HepG2 (cell line): ENCODE data around the gene U2AF1L4. TPM values are rescaled to one million over a fixed set of nuclear protein-coding genes. Genes with fewer than 3 reads are reported as not detected.
A peak's percentile ranks its signal among the peaks of the same experiment; 100 is the strongest.

Experiments used
- BCLAF1 ChIP-seq: fragments of 450-650 bp; IDR thresholded peaks from 2 replicates; pipeline ENCODE4 v1.6.1; 2017; ENCODE audit warnings: mild to moderate bottlenecking
- DBP ChIP-seq: sonication (generic); formaldehyde crosslinking; IDR thresholded peaks from 2 replicates; pipeline ENCODE4 v1.4.0; 2020; ENCODE audit warnings: missing genetic modification reagents; ENCODE audit errors: not compliant biosample characterization
- EP300 ChIP-seq, 3 experiments: sonication (generic) in 1 of 3; formaldehyde crosslinking in 1 of 3; IDR thresholded peaks; 2 replicates each; pipeline versions ENCODE4 v1.5.1 to v1.6.1; 2011 to 2020; ENCODE audit warnings: low read depth in 2 of 3, low read length in 2 of 3, borderline replicate concordance in 1 of 3, improper control_type of control experiment in 1 of 3, mild to moderate bottlenecking in 1 of 3, missing genetic modification reagents in 1 of 3, moderate library complexity in 1 of 3
- GATAD2A ChIP-seq: IDR thresholded peaks from 2 replicates; pipeline ENCODE4 v1.6.1; 2016
- HMGXB4 ChIP-seq, 2 experiments: sonication (generic) in 1 of 2; formaldehyde crosslinking in 1 of 2; IDR thresholded peaks; 2 replicates each; pipeline versions ENCODE4 v1.4.0 to v1.6.1; 2018 to 2020; ENCODE audit warnings: missing genetic modification reagents in 2 of 2, borderline replicate concordance in 1 of 2, low read depth in 1 of 2, mild to moderate bottlenecking in 1 of 2, missing biosample characterization in 1 of 2
- KLF16 ChIP-seq, 2 experiments: sonication (generic) in 1 of 2; formaldehyde crosslinking in 1 of 2; IDR thresholded peaks; 2 replicates each; pipeline versions ENCODE4 v1.6.1 to v1.8.0; 2016 to 2023; ENCODE audit warnings: missing genetic modification reagents in 2 of 2, missing compliant biosample characterization in 1 of 2
- KMT2B ChIP-seq: IDR thresholded peaks from 2 replicates; pipeline ENCODE4 v1.6.1; 2016; ENCODE audit warnings: missing genetic modification reagents, missing compliant biosample characterization
- NFATC3 ChIP-seq: sonication (generic); formaldehyde crosslinking; IDR thresholded peaks from 2 replicates; pipeline ENCODE4 v1.5.1; 2020; ENCODE audit warnings: mild to moderate bottlenecking, missing genetic modification reagents
- SUZ12 ChIP-seq: fragments of 150-350 bp; IDR thresholded peaks from 2 replicates; pipeline ENCODE4 v1.6.1; 2014; ENCODE audit warnings: low read depth, low read length
- SYNCRIP ChIP-seq: fragments of 200-400 bp; formaldehyde crosslinking; IDR thresholded peaks from 2 replicates; pipeline ENCODE4 v1.6.1; 2018; ENCODE audit warnings: mild to moderate bottlenecking, low read depth, low read length; ENCODE audit not compliant: insufficient read depth
- THAP7 ChIP-seq: sonication (generic); formaldehyde crosslinking; IDR thresholded peaks from 2 replicates; pipeline ENCODE4 v1.8.1; 2023; ENCODE audit warnings: mild to moderate bottlenecking, missing genetic modification reagents
- TMF1 ChIP-seq: sonication (generic); formaldehyde crosslinking; IDR thresholded peaks from 2 replicates; pipeline ENCODE4 v1.8.1; 2022; ENCODE audit warnings: low read depth, missing genetic modification reagents
- UBTF ChIP-seq: sonication (generic); formaldehyde crosslinking; IDR thresholded peaks from 2 replicates; pipeline ENCODE4 v1.4.0; 2020; ENCODE audit warnings: mild to moderate bottlenecking, missing genetic modification reagents
- ZFP82 ChIP-seq: sonication (generic); formaldehyde crosslinking; IDR thresholded peaks from 2 replicates; pipeline ENCODE4 v1.5.1; 2020; ENCODE audit warnings: mild to moderate bottlenecking, missing genetic modification reagents, borderline replicate concordance
- ZFP90 ChIP-seq: sonication (generic); formaldehyde crosslinking; IDR thresholded peaks from 2 replicates; pipeline ENCODE4 v1.8.0; 2022; ENCODE audit warnings: missing genetic modification reagents, mild to moderate bottlenecking, inconsistent platforms, borderline replicate concordance
- ZMYM4 ChIP-seq: sonication (generic); formaldehyde crosslinking; IDR thresholded peaks from 2 replicates; pipeline ENCODE4 v1.8.1; 2023; ENCODE audit warnings: mild to moderate bottlenecking, missing genetic modification reagents
- ZNF225 ChIP-seq: sonication (generic); formaldehyde crosslinking; IDR thresholded peaks from 2 replicates; pipeline ENCODE4 v1.4.0; 2020; ENCODE audit warnings: mild to moderate bottlenecking, missing genetic modification reagents
- ZNF253 ChIP-seq: sonication (generic); formaldehyde crosslinking; IDR thresholded peaks from 2 replicates; pipeline ENCODE4 v1.8.0; 2022; ENCODE audit warnings: mild to moderate bottlenecking, missing genetic modification reagents, borderline replicate concordance
- polyA plus RNA-seq, 8 experiments: library from polyadenylated mRNA; depleted of rRNA in 3 of 8; stranded (reverse) in 7 of 8; unstranded in 1 of 8; fragments of >200 nt; fragmentation: Illumina TruSeq in 4 of 8; extraction: Trizol in 4 of 8; gene quantifications; 2 replicates each; pipeline versions ENCODE4 v1.2.1 to v1.2.3, GENCODE V29; 2011 to 2016; ENCODE audit warnings: low read depth in 4 of 8, missing spikeins in 1 of 8, mixed read lengths in 1 of 8; ENCODE audit not compliant: insufficient read depth in 1 of 8
- total RNA-seq, 5 experiments: library from RNA; depleted of rRNA; stranded (reverse); fragments of >200 nt; fragmentation: Illumina TruSeq; extraction: Trizol; gene quantifications; 2 replicates each; pipeline ENCODE4 v1.2.3, GENCODE V29; 2016; ENCODE audit warnings: low read depth in 1 of 5

Gene U2AF1L4
- total and polyA plus RNA-seq, 2 of the 13 experiments (the other 11 are each of a cell fraction or from before 2014, with no cell fraction given) = 7.9 to 15.4 TPM

- TF ChIP-seq BCLAF1 = no peak
- 0 out of 2 replicates have a peak, but pooled peaks have one; percentile 21 for TF ChIP-seq TMF1 (CRISPR knock-in tag)
- TF ChIP-seq SYNCRIP = no peak
- no peak for TF ChIP-seq DBP (CRISPR knock-in tag)
- peak in 1 of 2 experiments; percentile 97; a peak in 2 of 4 replicates for TF ChIP-seq HMGXB4 (CRISPR knock-in tag; IDR thresholded peaks at IDR 0.05; ENCODE audit: borderline replicate concordance in 1 of 2, low read depth in 1 of 2)
- no peak for TF ChIP-seq GATAD2A (CRISPR knock-in tag)
- TF ChIP-seq KMT2B (CRISPR knock-in tag) = 0 out of 2 replicates have a peak, but pooled peaks have one; percentile 14
- TF ChIP-seq NFATC3 = no peak
- TF ChIP-seq UBTF (CRISPR knock-in tag) = peak; percentile 88
- TF ChIP-seq ZFP82 (CRISPR knock-in tag) = no peak
- TF ChIP-seq ZFP90 (CRISPR knock-in tag) = 0 out of 2 replicates have a peak, but pooled peaks have one; percentile 50
- no peak for TF ChIP-seq SUZ12
- TF ChIP-seq ZMYM4 (CRISPR knock-in tag) = peak; percentile 27; the same call in 1 of the 2 replicates
- no peak for TF ChIP-seq THAP7 (CRISPR knock-in tag)
- no peak for TF ChIP-seq ZNF225 (CRISPR knock-in tag)
- TF ChIP-seq KLF16 (CRISPR knock-in tag; IDR thresholded peaks at IDR 0.05) = peak in 1 of 2 experiments; percentile 52; a peak in 1 of 4 replicates
- no peak for TF ChIP-seq EP300 (IDR thresholded peaks at IDR 0.05; ENCODE audit: low read depth in 2 of 2, low read length in 2 of 2)
- no peak for TF ChIP-seq EP300 (CRISPR knock-in tag; IDR thresholded peaks at IDR 0.05; ENCODE audit: borderline replicate concordance)
- no peak for TF ChIP-seq ZNF253 (CRISPR knock-in tag)
Observed at GRCh38 chr19:35715981-35716800, 29.0 kb downstream of the U2AF1L4 start (continued).
